ENCODE results near the gene VCAM1. TPM values are rescaled to one million over a fixed set of nuclear protein-coding genes. Genes with fewer than 3 reads are reported as not detected.

The VCAM1 gene
- total RNA-seq, 1 experiment from 2014 or later = not detected

- no peak for DNase-seq (ENCODE audit: low spot score)
Observed at GRCh38 chr1:100721526-100722207, 2.1 kb downstream of the VCAM1 start.

GRCh38 chr1:100722221-100722620 is 2.7 kb downstream of the VCAM1 start:
- no peak for DNase-seq (ENCODE audit: low spot score)

GRCh38 chr1:100724281-100724680 is 4.7 kb downstream of the VCAM1 start:
- DNase-seq (ENCODE audit: low spot score) = no peak

- DNase-seq (ENCODE audit: low spot score) = no peak
Observed at GRCh38 chr1:100730130-100730529, 10.6 kb downstream of the VCAM1 start.

DNA sequence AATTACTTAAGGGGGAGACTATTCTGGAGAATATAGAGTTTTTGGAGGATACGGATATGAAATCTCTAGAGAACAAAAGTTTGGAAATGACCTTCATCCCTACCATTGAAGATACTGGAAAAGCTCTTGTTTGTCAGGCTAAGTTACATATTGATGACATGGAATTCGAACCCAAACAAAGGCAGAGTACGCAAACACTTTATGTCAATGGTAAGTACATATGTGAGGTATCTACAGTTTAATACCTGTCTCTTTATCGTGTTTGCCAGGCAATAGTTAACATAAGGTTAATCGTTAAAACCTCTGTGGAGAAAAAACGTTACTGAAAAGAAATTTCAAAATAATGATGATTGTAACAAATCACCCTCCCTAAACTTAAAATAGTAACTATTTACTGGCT is 11.8 kb downstream of the VCAM1 start:
- no peak for DNase-seq (ENCODE audit: low spot score)

- no peak for DNase-seq (ENCODE audit: low spot score)
Observed at GRCh38 chr1:100731758-100732157, 12.2 kb downstream of the VCAM1 start.

DNA sequence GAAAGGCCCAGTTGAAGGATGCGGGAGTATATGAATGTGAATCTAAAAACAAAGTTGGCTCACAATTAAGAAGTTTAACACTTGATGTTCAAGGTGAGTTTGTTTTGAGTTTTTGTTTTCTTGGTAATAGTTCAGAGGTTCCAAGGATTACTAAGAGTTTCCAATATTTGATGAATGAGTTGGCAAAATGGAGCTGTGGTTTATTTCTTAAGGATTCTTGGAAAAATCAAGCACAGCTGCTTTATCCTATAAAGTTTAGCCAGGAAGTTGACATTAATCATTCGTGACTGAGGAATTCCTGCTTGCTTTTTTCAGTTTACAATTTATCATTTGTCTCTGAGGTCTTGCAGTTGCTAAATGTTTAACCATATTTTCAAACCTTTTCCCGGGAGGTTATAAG is 15.1 kb downstream of the VCAM1 start:
- DNase-seq (ENCODE audit: low spot score) = no peak

GRCh38 chr1:100735244-100735643 is 15.7 kb downstream of the VCAM1 start:
- DNase-seq (ENCODE audit: low spot score) = no peak

GRCh38 chr1:100736324-100736723 is 16.8 kb downstream of the VCAM1 start:
- DNase-seq (ENCODE audit: low spot score) = no peak

GRCh38 chr1:100736746-100737145 is 17.2 kb downstream of the VCAM1 start:
- no peak for DNase-seq (ENCODE audit: low spot score)

GRCh38 chr1:100746542-100746932 is 27.0 kb downstream of the VCAM1 start:
- DNase-seq (ENCODE audit: low spot score) = no peak

DNA sequence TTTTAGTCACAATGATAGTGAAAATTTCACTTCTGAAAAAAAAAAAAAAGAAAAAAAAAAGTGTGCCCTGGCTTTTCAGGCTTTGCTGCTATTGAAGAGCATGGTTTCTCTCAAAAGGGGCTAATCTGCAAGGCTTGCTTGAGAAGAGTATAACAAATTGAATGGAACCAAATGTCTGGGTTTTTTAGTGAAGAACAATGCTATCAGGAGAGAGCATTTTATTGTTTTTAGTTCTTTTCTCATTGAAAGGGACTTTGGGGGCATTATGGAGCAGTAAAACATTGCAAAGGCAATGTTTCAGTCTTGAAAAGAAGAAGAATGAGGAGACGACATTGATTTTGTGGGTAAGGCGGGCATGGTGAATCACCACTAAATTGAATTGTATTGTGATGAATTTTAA is 28.2 kb downstream of the VCAM1 start:
- no peak for DNase-seq (ENCODE audit: low spot score)

- no peak for DNase-seq (ENCODE audit: low spot score)
Observed at GRCh38 chr1:100750005-100750885, 30.7 kb downstream of the VCAM1 start.

GRCh38 chr1:100752791-100753190 is 33.2 kb downstream of the VCAM1 start:
- DNase-seq (ENCODE audit: low spot score) = no peak

- no peak for DNase-seq (ENCODE audit: low spot score)
Observed at GRCh38 chr1:100757946-100758345, 38.4 kb downstream of the VCAM1 start.

- no peak for DNase-seq (ENCODE audit: low spot score)
Observed at GRCh38 chr1:100759188-100759587, 39.6 kb downstream of the VCAM1 start.

DNA sequence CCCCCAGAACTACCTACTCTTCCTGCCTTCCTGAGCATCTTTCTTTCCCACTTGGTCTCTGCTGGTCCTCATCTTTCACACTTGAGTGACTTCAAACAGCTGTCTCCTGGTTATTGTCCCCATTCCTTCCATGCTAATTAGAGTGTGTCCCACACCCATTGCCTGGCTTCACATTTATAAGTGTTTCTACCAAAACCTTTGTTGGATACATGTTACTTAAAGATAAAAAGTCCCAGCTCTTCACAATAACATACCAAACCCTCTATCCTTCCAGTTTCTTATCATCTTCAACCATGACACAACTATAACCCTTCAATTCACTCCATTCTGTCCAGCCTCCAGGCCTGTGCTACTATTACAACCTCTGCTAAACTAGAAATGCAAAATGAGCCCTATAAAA is 41.0 kb downstream of the VCAM1 start:
- no peak for DNase-seq (ENCODE audit: low spot score)

DNA sequence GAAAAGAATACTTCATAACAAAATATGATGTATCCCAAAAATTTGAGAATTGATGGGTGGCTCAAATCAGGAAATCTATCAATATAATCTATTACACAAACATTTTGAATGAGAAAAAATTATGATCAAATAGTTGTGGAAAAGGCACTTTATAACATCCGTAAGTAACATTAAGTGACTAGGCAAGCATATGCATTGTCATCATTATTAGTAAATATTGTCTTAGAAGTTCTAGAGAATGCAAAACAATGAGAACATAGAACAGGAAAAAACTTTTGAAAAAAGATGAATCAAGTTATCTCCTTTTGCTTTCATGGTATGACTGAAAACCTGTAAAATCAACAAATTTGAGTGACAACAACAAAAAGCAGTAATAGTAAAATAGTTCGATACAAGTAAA is 42.9 kb downstream of the VCAM1 start:
- DNase-seq (ENCODE audit: low spot score) = no peak

DNA sequence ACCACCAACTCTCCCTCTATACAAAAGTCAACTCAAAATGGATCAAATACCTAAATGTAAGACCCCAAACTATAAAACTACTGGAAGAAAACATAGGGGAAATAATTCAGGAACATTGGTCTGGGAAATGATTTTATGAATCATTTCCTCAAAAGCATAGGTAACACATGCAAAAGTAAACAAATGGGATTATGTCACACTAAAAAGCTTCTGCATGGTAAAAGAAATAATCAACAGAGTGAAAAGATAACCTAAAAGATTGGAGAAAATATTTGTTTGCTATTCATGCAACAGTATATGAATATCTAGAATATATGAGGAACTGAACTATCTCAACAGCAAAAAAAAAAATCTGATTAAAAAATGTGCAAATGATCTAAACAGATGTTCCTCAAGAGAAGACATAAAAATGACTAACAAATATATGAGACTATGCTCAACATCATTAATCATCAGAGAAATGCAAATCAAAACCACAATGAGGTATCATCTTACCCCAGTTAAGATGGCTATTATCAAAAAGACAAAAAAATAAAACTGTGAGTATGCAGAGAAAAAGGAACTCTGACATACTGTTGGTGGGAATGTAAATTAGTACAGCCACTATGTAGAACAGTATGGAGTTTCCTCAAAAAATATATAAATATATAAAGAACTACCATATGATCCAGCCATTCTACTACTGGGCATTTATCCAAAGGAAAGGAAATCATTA is 47.8 kb downstream of the VCAM1 start:
- DNase-seq (ENCODE audit: low spot score) = no peak

DNA sequence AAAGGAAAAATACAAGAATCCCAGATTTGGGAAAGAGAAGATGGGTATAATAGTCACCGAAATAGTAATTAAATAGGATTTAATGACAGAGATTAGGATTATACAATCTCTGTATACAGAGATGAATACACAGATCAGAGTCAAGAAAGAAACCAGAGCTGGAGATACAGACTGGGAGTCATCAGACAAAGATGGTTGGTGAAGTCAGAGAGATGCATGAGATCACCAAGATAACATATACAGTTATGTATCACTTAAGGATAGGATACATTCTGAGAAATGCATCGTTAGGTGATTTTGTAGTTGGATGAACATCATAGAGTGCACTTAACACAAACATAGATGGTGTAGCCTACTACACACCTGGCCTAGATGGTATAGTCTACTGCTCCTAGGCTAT is 49.8 kb downstream of the VCAM1 start:
- no peak for DNase-seq (ENCODE audit: low spot score)

DNA sequence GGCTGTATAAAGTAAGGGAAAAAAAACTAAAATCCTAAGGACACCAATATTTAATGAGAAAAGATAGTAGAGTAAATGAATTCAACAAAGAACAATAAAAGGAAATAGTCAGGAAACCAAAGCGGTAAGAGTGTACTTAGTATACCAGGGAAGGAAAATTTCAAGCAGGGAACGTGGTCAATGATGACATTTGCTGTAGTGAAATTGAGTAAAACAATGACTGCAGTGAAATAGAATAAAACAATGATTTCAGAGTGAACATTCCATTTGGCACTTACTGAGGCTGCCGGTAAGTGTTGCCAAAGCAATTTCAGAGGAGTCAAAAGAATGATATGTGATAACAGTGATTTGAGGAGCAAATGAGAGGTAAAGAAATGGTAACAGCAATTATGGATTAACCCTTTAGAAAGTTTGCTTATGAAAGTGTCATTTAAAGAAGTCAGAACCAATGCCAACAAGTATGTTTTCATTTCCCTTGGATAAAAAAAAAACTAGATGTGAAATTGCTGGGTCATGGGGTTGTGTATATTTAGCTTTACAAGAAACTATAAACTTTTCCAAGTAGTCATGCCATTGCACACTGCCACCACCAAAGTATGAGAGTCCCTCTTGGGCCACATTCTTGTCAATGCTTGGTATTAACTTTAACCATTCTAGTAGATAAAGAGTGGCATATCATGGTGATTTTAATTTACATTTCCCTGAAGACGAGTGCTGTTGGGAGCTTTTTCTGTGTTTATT is 50.5 kb downstream of the VCAM1 start:
- no peak for DNase-seq (ENCODE audit: low spot score)

GRCh38 chr1:100773444-100773843 is 53.9 kb downstream of the VCAM1 start:
- DNase-seq (ENCODE audit: low spot score) = no peak

Data from HT-29 (cell line).